ENCODE measurements around the gene GSS. TPM values are rescaled to one million over a fixed set of nuclear protein-coding genes. Genes with fewer than 3 reads are reported as not detected.

GSS gene
- total RNA-seq, 2 experiments from 2014 or later, result 84.3 to 86.0 TPM

GRCh38 chr20:34989118-34989517 lies 33.5 kb upstream of the GSS start:
- no peak for DNase-seq
- CTCF ChIA-PET, result interaction anchor here (0.8 to 2.3 kb wide), 2 partner anchors 113 to 115 kb away, joined by 3 to 8 read pairs; partner anchors contain the start of gene GGT7
- H3K4me1 Mint-ChIP-seq (ENCODE audit: low read depth), result peaks cover 2% of the 10 kb centered on the region
- H3K27me3 Mint-ChIP-seq (ENCODE audit: low read depth), result no peaks in the 10 kb centered on the region
- H3K9me3 Mint-ChIP-seq, result no peaks in the 10 kb centered on the region
- no peak overlapping the region for H3K4me3 Mint-ChIP-seq
- no peaks in the 10 kb centered on the region for H3K36me3 Mint-ChIP-seq (ENCODE audit: low read depth)
- no peak overlapping the region for H3K27ac Mint-ChIP-seq
- intact Hi-C loops (cut with micrococcal nuclease), result no loop called here

GRCh38 chr20:34988191-34988540 lies 32.6 kb upstream of the GSS start:
- no peaks in the 10 kb centered on the region for H3K36me3 Mint-ChIP-seq (ENCODE audit: low read depth)
- H3K4me1 Mint-ChIP-seq (ENCODE audit: low read depth), result peaks cover 2% of the 10 kb centered on the region
- no peak for DNase-seq

GRCh38 chr20:34987288-34988190 lies 31.9 kb upstream of the GSS start:
- peaks cover 2% of the 10 kb centered on the region for H3K4me1 Mint-ChIP-seq (ENCODE audit: low read depth)
- H3K27ac Mint-ChIP-seq, result no peak overlapping the region
- H3K4me3 Mint-ChIP-seq, result no peak overlapping the region
- CTCF ChIA-PET, result interaction anchor here (2.3 kb wide), 1 partner anchor 114 kb away, joined by 8 read pairs; the partner anchor contains the start of gene GGT7
- no peaks in the 10 kb centered on the region for H3K9me3 Mint-ChIP-seq
- intact Hi-C loops (cut with micrococcal nuclease), result no loop called here
- H3K36me3 Mint-ChIP-seq (ENCODE audit: low read depth), result no peaks in the 10 kb centered on the region
- no peak for DNase-seq
- no peaks in the 10 kb centered on the region for H3K27me3 Mint-ChIP-seq (ENCODE audit: low read depth)

More at GRCh38 chr20:34988191-34988540, 32.6 kb upstream of the GSS start:
- H3K27ac Mint-ChIP-seq, result no peak overlapping the region
- H3K9me3 Mint-ChIP-seq, result no peaks in the 10 kb centered on the region
- intact Hi-C loops (cut with micrococcal nuclease), result no loop called here
- no peak overlapping the region for H3K4me3 Mint-ChIP-seq
- CTCF ChIA-PET, result interaction anchor here (2.3 kb wide), 1 partner anchor 114 kb away, joined by 8 read pairs; the partner anchor contains the start of gene GGT7
- H3K27me3 Mint-ChIP-seq (ENCODE audit: low read depth), result no peaks in the 10 kb centered on the region

- CTCF ChIA-PET, result no interaction called here
- no peak for DNase-seq
- H3K4me3 Mint-ChIP-seq, result no peak overlapping the region
- no peak overlapping the region for H3K27ac Mint-ChIP-seq
- H3K36me3 Mint-ChIP-seq (ENCODE audit: low read depth), result no peaks in the 10 kb centered on the region
- peaks cover 2% of the 10 kb centered on the region for H3K4me1 Mint-ChIP-seq (ENCODE audit: low read depth)
- intact Hi-C loops (cut with micrococcal nuclease), result no loop called here
- H3K27me3 Mint-ChIP-seq (ENCODE audit: low read depth), result no peaks in the 10 kb centered on the region
- no peaks in the 10 kb centered on the region for H3K9me3 Mint-ChIP-seq
These were observed 31.0 kb upstream of the GSS start for GRCh38 chr20:34986311-34987287.

DNA sequence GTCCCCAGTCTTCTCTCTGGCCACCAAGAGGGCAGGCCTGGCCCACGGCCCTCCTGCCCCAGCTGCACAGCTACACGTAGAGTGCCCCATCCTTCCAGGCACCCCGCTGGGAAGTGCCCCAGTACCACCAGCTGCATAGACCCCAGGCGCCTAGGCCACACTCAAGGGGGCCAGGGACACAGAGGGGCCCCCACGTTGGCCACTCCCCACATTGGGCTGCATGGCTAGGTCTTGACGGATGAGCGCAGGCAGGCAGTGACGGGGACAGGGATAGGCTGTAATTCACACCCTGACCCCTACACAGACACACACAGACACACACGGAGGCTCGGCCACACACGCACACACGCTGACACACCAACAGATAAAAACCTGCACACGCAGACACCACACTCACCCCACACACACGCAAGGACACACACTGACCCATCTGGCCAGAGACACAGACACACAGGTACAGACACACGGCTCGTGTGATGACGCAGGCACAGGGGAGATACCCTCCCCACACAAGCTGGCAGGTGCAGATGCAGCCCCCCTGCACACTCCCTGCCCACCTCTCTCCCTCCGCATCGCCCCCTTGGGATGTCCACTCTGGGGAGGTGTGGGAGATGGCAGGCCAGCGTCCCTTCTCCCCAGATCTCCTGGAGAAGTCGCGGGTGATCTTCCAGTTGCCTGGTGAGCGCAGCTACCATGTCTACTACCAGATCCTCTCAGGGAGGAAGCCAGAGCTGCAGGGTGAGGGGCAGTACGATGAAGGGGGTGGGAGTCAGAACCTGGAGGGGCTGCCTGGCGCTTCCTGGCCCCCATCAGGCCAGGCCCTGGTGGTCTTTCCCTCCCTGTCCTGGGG lies 30.1 kb upstream of the GSS start:
- CTCF ChIA-PET, result no interaction called here
- intact Hi-C loops (cut with micrococcal nuclease), result no loop called here
- H3K36me3 Mint-ChIP-seq (ENCODE audit: low read depth), result no peaks in the 10 kb centered on the region

DNA sequence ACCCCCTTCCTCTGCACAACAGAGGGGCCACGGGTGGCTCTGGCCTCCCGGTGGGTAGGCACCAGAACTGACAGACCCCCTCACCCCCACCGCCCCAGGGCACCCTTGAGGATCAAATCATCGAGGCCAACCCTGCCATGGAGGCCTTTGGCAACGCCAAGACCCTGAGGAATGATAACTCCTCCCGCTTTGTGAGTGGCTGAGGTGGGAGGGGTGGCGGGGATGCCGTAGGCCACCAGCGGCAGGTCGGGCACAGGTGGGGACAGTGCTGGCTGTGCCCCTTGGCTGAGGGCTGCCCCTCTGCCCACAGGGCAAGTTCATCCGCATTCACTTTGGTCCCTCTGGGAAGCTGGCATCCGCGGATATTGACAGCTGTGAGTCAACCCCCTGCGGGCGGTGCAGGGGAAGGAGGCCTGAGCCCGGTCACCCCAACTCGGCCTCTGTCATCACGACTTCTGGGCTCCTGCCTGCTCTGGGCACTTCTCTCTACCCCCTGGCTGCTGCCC lies 29.2 kb upstream of the GSS start:
- intact Hi-C loops (cut with micrococcal nuclease), result no loop called here
- H3K36me3 Mint-ChIP-seq (ENCODE audit: low read depth), result no peaks in the 10 kb centered on the region
- no peaks in the 10 kb centered on the region for H3K9me3 Mint-ChIP-seq
- no peak for DNase-seq
- H3K27me3 Mint-ChIP-seq (ENCODE audit: low read depth), result no peaks in the 10 kb centered on the region
- peaks cover 2% of the 10 kb centered on the region for H3K4me1 Mint-ChIP-seq (ENCODE audit: low read depth)
- H3K4me3 Mint-ChIP-seq, result no peak overlapping the region
- no peak overlapping the region for H3K27ac Mint-ChIP-seq
- CTCF ChIA-PET, result no interaction called here

More for the DNA sequence above, 30.1 kb upstream of the GSS start:
- Mint-ChIP-seq H3K4me1 (ENCODE audit: low read depth) (peaks cover 2% of the 10 kb centered on the region), H3K27me3 (ENCODE audit: low read depth) (no peaks in the 10 kb centered on the region), H3K9me3 (no peaks in the 10 kb centered on the region), H3K4me3 (no peak overlapping the region), H3K27ac (no peak overlapping the region)
- no peak for DNase-seq

DNA sequence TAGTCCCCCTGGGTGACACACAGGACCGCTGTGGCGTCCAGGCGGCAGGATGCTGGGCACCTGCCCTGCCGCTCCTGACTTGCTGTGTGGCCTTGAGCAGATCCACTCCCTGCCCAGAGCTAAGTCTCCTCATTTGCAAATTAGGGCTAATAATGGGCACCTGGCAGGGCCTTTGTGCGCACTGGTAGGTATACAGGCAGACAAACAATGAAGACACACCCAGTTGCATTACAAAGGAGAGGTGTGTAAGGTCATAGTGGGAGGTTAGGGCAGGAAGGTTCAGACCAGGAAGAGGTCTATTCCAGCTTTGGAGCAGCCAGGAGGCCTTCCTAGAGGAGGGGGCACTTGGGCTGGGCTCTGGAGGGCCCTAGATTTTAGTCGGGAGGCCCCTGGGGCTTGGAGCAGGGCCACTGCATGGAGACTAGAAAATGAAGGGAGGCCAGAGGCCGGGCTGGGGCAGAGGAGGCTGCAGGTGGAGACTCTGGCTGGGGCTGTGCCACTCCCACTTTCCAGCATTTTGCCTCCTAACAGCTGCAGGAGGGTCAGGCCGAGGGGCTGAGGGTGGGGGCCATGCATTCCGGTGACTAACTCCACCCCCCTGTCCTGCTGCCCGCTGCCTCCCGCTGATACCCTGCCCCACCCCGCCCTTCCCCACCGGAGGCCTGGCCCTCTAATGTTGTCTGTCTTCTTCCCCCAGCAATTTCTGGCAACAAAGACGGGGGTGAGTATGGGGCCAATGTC lies 28.6 kb upstream of the GSS start:
- no peak overlapping the region for H3K27ac Mint-ChIP-seq
- no peaks in the 10 kb centered on the region for H3K36me3 Mint-ChIP-seq (ENCODE audit: low read depth)
- no peak for DNase-seq
- CTCF ChIA-PET, result interaction anchor here (0.6 kb wide), 2 partner anchors 94 to 457 kb away, joined by 3 read pairs; no protein-coding TSS in a partner anchor
- intact Hi-C loops (cut with micrococcal nuclease), result no loop called here
- no peaks in the 10 kb centered on the region for H3K27me3 Mint-ChIP-seq (ENCODE audit: low read depth)
- no peak overlapping the region for H3K4me3 Mint-ChIP-seq
- no peaks in the 10 kb centered on the region for H3K9me3 Mint-ChIP-seq
- H3K4me1 Mint-ChIP-seq (ENCODE audit: low read depth), result peaks cover 2% of the 10 kb centered on the region

GRCh38 chr20:34983089-34983820 lies 27.6 kb upstream of the GSS start:
- no peaks in the 10 kb centered on the region for H3K27me3 Mint-ChIP-seq (ENCODE audit: low read depth)
- intact Hi-C loops (cut with micrococcal nuclease), result no loop called here
- CTCF ChIA-PET, result interaction anchor here (0.6 kb wide), 2 partner anchors 93 to 458 kb away, joined by 3 read pairs; no protein-coding TSS in a partner anchor
- peaks cover 2% of the 10 kb centered on the region for H3K4me1 Mint-ChIP-seq (ENCODE audit: low read depth)
- H3K9me3 Mint-ChIP-seq, result no peaks in the 10 kb centered on the region
- DNase-seq, result no peak
- no peak overlapping the region for H3K27ac Mint-ChIP-seq
- no peaks in the 10 kb centered on the region for H3K36me3 Mint-ChIP-seq (ENCODE audit: low read depth)
- no peak overlapping the region for H3K4me3 Mint-ChIP-seq

GRCh38 chr20:34982270-34983088 lies 26.9 kb upstream of the GSS start:
- no peaks in the 10 kb centered on the region for H3K36me3 Mint-ChIP-seq (ENCODE audit: low read depth)

GRCh38 chr20:34980543-34981233 lies 25.1 kb upstream of the GSS start:
- no peak overlapping the region for H3K27ac Mint-ChIP-seq
- no peaks in the 10 kb centered on the region for H3K36me3 Mint-ChIP-seq (ENCODE audit: low read depth)
- H3K4me1 Mint-ChIP-seq (ENCODE audit: low read depth), result no peaks in the 10 kb centered on the region
- no peak for DNase-seq
- H3K4me3 Mint-ChIP-seq, result no peak overlapping the region
- H3K9me3 Mint-ChIP-seq, result no peaks in the 10 kb centered on the region
- CTCF ChIA-PET, result no interaction called here
- intact Hi-C loops (cut with micrococcal nuclease), result no loop called here
- H3K27me3 Mint-ChIP-seq (ENCODE audit: low read depth), result no peaks in the 10 kb centered on the region

More at GRCh38 chr20:34982270-34983088, 26.9 kb upstream of the GSS start:
- intact Hi-C loops (cut with micrococcal nuclease), result no loop called here
- DNase-seq, result no peak
- CTCF ChIA-PET, result no interaction called here
- Mint-ChIP-seq H3K4me3 (no peak overlapping the region), H3K9me3 (no peaks in the 10 kb centered on the region), H3K4me1 (ENCODE audit: low read depth) (no peaks in the 10 kb centered on the region), H3K27me3 (ENCODE audit: low read depth) (no peaks in the 10 kb centered on the region), H3K27ac (no peak overlapping the region)
